ENCODE measurements around the gene TUBA4A. TPM values are rescaled to one million over a fixed set of nuclear protein-coding genes. Genes with fewer than 3 reads are reported as not detected.
A peak's percentile ranks its signal among the peaks of the same experiment; 100 is the strongest.

Gene TUBA4A
- total RNA-seq, 1 experiment from 2014 or later, result 14.9 TPM

- Histone ChIP-seq H3K9me3 (no peaks in the 10 kb centered on the region), H3K4me3 (ENCODE audit: low read depth, low read length) (no peak overlapping the region), H3K27me3 (replicated peaks; ENCODE audit: control insufficient read depth, insufficient read depth, low read length) (no peaks in the 10 kb centered on the region), H3K4me1 (peaks cover 18% of the 10 kb centered on the region), H3K36me3 (ENCODE audit: control insufficient read depth, insufficient read depth, low read length) (0 out of 2 replicates have a peak, but pooled peaks cover 1% of the 10 kb centered on the region)
- intact Hi-C loops (cut with micrococcal nuclease; ENCODE audit: unreplicated experiment), result loop anchor here (1.0 to 5.0 kb wide), 2 partner anchors 9 to 167 kb away; partner anchors contain the start of genes ANKZF1, ATG9A and DNPEP
- H3K36me3 Mint-ChIP-seq (ENCODE audit: insufficient read depth, unreplicated experiment), result peaks cover 46% of the 10 kb centered on the region
- no peak for DNase-seq
- no peaks in the 10 kb centered on the region for H3K4me1 Mint-ChIP-seq (ENCODE audit: low read depth, unreplicated experiment)
- no peaks in the 10 kb centered on the region for H3K9me3 Mint-ChIP-seq (ENCODE audit: unreplicated experiment)
- BruUV-seq (replicated peaks), result no TSS peak
- H3K4me3 Mint-ChIP-seq (ENCODE audit: unreplicated experiment), result peak overlapping the region; percentile 96
- ChIA-PET POLR2A (interaction anchor here (0.9 to 3.0 kb wide), 5 partner anchors 9 to 59 kb away, joined by 3 to 27 read pairs (median 6); partner anchors contain the start of genes ANKZF1, ATG9A, GLB1L and STK16), CTCF (interaction anchor here (1.0 to 1.1 kb wide), 3 partner anchors 42 to 218 kb away, joined by 3 to 4 read pairs (median 3); no protein-coding TSS in a partner anchor)
- no peaks in the 10 kb centered on the region for H3K27me3 Mint-ChIP-seq (ENCODE audit: insufficient read depth, unreplicated experiment)
- peak overlapping the region; percentile 95 for H3K27ac Mint-ChIP-seq (ENCODE audit: unreplicated experiment)
- TF ChIP-seq, protein P1, sequence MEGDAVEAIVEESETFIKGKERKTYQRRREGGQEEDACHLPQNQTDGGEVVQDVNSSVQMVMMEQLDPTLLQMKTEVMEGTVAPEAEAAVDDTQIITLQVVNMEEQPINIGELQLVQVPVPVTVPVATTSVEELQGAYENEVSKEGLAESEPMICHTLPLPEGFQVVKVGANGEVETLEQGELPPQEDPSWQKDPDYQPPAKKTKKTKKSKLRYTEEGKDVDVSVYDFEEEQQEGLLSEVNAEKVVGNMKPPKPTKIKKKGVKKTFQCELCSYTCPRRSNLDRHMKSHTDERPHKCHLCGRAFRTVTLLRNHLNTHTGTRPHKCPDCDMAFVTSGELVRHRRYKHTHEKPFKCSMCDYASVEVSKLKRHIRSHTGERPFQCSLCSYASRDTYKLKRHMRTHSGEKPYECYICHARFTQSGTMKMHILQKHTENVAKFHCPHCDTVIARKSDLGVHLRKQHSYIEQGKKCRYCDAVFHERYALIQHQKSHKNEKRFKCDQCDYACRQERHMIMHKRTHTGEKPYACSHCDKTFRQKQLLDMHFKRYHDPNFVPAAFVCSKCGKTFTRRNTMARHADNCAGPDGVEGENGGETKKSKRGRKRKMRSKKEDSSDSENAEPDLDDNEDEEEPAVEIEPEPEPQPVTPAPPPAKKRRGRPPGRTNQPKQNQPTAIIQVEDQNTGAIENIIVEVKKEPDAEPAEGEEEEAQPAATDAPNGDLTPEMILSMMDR (IDR thresholded peaks at IDR 0.05; ENCODE audit: insufficient read depth in 1 of 2, low read depth in 1 of 2, low read length in 1 of 2, severe bottlenecking in 1 of 2, unreplicated experiment in 1 of 2), result no peak
Observed at GRCh38 chr2:219219784-219220532, 33.8 kb downstream of the TUBA4A start.

- TF ChIP-seq, protein P1 (IDR thresholded peaks at IDR 0.05; ENCODE audit: insufficient read depth in 1 of 2, low read depth in 1 of 2, low read length in 1 of 2, severe bottlenecking in 1 of 2, unreplicated experiment in 1 of 2), result no peak
- BruUV-seq (replicated peaks), result TSS peak; percentile 77
- peak; percentile 97 for DNase-seq
- Mint-ChIP-seq H3K27ac (ENCODE audit: unreplicated experiment) (peak within 1 kb of the TSS; percentile 95), H3K27me3 (ENCODE audit: insufficient read depth, unreplicated experiment) (no peaks in the 10 kb centered on the region), H3K9me3 (ENCODE audit: unreplicated experiment) (no peaks in the 10 kb centered on the region), H3K4me1 (ENCODE audit: low read depth, unreplicated experiment) (no peaks in the 10 kb centered on the region), H3K36me3 (ENCODE audit: insufficient read depth, unreplicated experiment) (peaks cover 39% of the 10 kb centered on the region), H3K4me3 (ENCODE audit: unreplicated experiment) (peak within 1 kb of the TSS; percentile 96)
- H3K36me3 ChIP-seq (ENCODE audit: control insufficient read depth, insufficient read depth, low read length), result peaks cover 3% of the 10 kb centered on the region; the same call in 1 of the 2 replicates
- intact Hi-C loops (cut with micrococcal nuclease; ENCODE audit: unreplicated experiment), result loop anchor here (1.0 to 5.0 kb wide), 7 partner anchors 10 to 168 kb away; partner anchors contain the start of genes ANKZF1, ATG9A, DNAJB2 and DNPEP
- peaks cover 18% of the 10 kb centered on the region for H3K4me1 ChIP-seq
- POLR2A ChIA-PET, result interaction anchor here (0.9 to 3.0 kb wide), 8 partner anchors 10 to 169 kb away, joined by 3 to 27 read pairs (median 8); partner anchors contain the start of genes ANKZF1, ATG9A, CNPPD1 and DNPEP
- no peaks in the 10 kb centered on the region for H3K27me3 ChIP-seq (replicated peaks; ENCODE audit: control insufficient read depth, insufficient read depth, low read length)
- no peaks in the 10 kb centered on the region for H3K9me3 ChIP-seq
- H3K4me3 ChIP-seq (ENCODE audit: low read depth, low read length), result peak within 1 kb of the TSS; percentile 89
- CTCF ChIA-PET, result interaction anchor here (0.6 to 2.5 kb wide), 9 partner anchors 30 to 217 kb away, joined by 3 to 18 read pairs (median 3); partner anchors contain the start of gene DNAJB2
Observed at GRCh38 chr2:219218732-219219701, 34.7 kb downstream of the TUBA4A start, which contains the start of gene ABCB6. ABCB6 (minus strand) TSS chr2:219218958; CDS start chr2:219218673, 285 bp downstream.
